NCI-H2171 (cell line): ENCODE data around the gene ELP5.
A peak's percentile ranks its signal among the peaks of the same experiment; 100 is the strongest.

Experiments
- DNase-seq: peaks from one replicate; lab custom pipeline; 2025; lab: John Stamatoyannopoulos, UW

ELP5 gene

DNA sequence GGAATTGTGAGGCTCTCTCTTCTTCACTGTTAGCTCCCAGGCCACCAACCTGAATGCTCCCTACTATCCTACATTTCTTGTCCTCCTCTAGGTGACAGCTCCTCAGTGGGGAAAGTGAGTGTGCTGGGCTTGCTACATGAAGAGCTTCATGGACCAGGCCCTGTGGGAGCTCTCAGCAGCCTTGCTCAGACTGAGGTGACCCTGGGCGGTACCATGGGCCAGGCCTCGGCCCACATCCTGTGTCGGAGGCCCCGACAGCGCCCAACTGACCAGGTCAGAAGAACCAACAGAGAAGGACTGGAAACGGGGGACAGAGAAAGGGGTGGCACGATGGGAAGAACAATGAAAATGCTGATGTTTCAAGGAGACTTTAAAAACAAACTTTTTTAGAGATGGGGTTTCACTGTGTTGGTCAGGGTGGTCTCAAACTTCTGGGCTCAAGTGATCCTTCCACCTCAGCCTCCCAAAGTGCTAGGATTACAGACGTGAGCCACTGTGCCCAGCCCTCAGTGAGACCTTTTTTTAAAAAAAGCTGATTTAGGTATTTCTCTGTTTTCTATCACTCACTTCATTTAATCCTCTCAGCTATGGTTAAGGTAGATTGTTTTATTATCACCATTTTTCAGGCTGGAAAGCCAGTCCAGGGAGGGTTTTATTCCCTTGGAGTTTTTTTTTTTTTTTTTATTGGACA lies 4.9 kb downstream of the ELP5 start:
- no peak for DNase-seq

GRCh38 chr17:7258731-7259554 lies 6.9 kb downstream of the ELP5 start:
- DNase-seq = no peak

DNA sequence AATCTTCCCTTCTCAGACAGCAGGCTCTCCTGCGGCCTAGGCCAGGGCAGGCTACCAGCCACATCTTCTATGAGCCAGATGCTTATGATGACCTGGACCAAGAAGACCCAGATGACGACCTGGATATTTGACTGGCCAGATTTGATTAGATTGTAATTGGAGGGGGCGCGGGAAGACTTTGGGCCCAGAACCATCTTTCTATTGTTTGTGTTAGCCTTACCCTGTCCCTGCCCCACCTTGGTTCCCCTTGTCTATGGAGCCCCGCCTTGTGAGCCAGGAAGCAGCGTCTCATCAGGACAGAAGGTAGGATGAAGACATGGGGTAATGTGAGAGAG lies 7.5 kb downstream of the ELP5 start:
- DNase-seq = no peak

DNA sequence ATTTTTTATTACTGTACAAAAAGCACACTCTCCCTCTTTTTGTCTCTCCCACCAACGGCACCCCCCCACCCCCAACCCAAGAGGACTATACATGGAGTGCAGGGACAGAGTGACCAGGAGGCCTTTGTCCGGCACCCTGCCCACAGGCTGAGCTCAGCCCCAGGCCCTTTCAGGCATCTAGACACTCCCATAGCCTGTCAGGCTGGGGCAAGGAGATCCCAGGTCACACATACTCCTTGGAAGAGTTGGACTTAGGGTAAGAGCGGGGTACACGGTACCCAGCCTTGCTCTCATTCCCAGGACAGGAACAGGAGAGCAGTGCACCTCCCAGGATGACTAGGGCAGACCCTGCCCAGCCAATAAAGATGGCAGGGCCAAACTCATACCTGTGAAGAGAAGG lies 8.1 kb downstream of the ELP5 start:
- no peak for DNase-seq

DNA sequence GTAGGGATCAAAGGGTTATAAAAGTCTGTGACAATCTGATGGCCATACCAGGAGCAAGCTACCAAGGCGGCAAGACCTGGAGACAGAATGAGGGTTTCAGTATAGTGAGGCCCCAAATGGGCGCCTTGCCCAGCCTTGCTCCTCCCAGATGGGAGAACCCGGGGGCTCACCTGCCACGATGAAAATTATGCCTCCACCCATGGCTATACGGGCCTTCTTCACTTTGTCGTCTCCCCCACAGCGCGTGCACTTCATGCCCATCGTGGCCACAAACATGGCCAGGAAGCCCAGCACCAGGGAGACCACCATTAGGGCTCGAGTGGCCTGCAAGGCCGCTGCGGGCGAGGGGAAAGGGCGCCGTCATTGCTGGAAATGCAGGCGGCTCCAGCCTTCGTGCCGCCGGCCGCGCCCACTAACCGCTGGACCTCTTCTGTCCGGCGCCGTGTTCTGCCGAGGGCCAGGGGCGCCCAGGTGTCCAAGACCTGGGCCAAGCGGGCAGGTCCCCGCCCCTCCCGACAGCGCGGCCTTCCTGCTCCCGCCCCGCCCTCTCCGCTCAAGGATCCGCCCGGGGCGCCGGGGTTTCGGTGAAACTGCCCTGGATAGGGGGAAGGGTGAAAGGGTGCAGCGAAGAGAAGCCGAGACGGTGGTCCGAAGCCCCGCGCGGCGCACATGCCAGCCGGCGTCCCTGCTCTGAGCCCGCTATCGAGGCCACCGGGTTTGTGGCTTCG lies 8.8 kb downstream of the ELP5 start:
- peak; percentile 14 for DNase-seq

- no peak for DNase-seq
Observed at GRCh38 chr17:7261379-7262191, 9.6 kb downstream of the ELP5 start.

- peak; percentile 63 for DNase-seq
Observed at GRCh38 chr17:7262192-7262934, 10.3 kb downstream of the ELP5 start, which contains the start of gene CLDN7. CLDN7 (minus strand) TSS chr17:7262478; CDS start chr17:7262043, 435 bp downstream.

- no peak for DNase-seq
Observed at GRCh38 chr17:7262935-7263800, 11.2 kb downstream of the ELP5 start.

- DNase-seq = no peak
Observed at GRCh38 chr17:7263801-7264078, 11.7 kb downstream of the ELP5 start.

DNA sequence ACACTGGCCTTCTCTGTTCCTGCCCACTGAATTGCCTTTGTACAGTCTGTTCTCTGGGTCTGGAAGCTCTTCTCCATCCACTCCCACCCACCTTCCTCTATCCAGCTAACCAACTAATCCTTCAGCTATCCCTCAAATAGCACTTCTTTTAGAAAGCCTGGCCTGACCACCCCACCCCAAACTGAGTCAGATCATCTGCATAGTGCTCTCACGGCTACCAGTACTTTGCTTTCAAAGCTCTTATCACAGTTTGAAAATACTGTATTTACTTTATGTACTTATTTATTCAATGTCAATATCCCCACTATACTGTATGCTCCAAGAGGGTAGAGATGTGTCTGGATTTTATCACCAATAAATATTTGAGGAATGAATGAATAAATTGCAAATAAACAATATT lies 14.8 kb downstream of the ELP5 start:
- no peak for DNase-seq

DNA sequence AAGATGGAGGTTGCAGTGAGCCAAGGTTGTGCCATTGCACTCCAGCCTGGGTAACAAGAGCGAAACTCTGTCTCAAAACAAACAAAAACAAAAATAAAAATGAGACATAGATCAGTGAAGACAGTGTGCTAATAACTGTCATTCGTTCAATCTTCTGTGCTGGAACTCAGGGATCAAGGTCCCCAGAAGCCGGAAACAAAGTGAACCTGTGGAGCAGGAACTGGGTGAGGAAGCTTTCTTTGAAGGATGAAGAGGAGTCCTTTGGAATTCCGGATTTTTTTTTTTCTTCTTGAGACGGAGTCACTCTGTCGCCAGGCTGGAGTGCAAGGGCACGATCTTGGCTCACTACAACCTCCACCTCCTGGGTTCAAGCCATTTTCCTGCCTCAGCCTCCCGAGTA lies 27.4 kb downstream of the ELP5 start:
- DNase-seq = no peak

GRCh38 chr17:7280519-7281073 lies 28.6 kb downstream of the ELP5 start:
- DNase-seq = peak; percentile 83

DNA sequence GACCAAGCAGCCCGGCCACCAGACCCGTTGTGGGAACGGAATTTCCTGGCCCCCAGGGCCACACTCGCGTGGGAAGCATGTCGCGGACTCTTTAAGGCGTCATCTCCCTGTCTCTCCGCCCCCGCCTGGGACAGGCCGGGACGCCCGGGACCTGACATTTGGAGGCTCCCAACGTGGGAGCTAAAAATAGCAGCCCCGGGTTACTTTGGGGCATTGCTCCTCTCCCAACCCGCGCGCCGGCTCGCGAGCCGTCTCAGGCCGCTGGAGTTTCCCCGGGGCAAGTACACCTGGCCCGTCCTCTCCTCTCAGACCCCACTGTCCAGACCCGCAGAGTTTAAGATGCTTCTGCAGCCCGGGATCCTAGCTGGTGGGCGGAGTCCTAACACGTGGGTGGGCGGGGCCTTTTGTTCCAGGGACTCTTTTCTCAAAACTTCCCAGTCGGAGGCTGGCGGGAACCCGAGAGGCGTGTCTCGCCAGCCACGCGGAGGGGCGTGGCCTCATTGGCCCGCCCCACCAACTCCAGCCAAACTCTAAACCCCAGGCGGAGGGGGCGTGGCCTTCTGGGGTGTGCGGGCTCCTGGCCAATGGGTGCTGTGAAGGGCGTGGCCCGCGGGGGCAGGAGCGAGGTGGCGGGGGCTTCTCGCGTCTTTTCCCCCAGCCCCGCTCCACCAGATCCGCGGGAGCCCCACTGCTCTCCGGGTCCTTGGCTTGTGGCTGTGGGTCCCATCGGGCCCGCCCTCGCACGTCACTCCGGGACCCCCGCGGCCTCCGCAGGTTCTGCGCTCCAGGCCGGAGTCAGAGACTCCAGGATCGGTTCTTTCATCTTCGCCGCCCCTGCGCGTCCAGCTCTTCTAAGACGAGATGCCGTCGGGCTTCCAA lies 29.3 kb downstream of the ELP5 start, which contains the start of gene SLC2A4:
Gene SLC2A4 (plus strand): TSS at position 645 of the 879 bp plus-strand sequence. CDS start 217 bp downstream, at position 862.
- peak; percentile 98 for DNase-seq

- no peak for DNase-seq
Observed at GRCh38 chr17:7281953-7282751, 30.1 kb downstream of the ELP5 start.

DNA sequence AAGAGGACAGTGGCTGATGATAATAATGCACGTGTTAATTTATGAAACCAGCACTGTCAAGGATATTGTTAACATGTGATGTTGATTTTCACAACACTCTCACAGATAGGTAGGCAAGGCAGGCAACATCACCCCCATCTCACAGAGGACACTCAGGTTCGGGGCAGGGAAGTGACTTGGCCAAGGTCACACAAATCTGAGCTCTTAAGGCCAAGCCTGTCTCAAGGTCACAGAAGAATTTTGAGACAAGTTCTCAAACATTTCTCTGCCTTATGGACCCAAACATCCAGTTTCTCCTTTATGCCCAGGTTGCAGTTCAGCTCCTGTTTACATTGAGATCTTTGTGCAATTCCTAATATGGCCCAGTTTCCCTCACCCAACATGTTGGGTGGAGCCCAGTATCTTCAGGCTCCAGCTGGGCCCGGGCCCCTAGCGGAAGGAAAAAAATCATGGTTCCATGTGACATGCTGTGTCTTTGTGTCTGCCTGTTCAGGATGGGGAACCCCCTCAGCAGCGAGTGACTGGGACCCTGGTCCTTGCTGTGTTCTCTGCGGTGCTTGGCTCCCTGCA lies 30.8 kb downstream of the ELP5 start:
- no peak for DNase-seq

DNA sequence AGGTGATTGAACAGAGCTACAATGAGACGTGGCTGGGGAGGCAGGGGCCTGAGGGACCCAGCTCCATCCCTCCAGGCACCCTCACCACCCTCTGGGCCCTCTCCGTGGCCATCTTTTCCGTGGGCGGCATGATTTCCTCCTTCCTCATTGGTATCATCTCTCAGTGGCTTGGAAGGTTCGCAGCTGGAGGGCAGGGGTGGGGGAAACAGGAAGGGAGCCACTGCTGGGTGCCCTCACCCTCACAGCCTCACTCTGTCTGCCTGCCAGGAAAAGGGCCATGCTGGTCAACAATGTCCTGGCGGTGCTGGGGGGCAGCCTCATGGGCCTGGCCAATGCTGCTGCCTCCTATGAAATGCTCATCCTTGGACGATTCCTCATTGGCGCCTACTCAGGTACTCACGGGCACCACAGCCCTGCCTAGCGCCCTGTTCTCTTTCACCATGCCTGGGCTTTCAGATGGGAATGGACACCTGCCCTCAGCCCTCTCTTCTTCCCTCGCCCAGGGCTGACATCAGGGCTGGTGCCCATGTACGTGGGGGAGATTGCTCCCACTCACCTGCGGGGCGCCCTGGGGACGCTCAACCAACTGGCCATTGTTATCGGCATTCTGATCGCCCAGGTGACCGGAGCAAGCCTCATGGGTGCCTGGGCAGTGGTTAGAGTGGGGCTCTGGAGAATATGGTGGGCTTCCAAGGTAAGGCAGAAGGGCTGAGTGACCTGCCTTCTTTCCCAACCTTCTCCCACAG lies 31.6 kb downstream of the ELP5 start:
- DNase-seq = no peak

GRCh38 chr17:7284911-7285310 lies 32.9 kb downstream of the ELP5 start:
- DNase-seq = no peak
